GM10266 (cell line): ENCODE results near the gene TLL1.

Experiments
- DNase-seq: peaks from one replicate; pipeline ENCODE4 v3.0.0; 2012; ENCODE audit errors: extremely low spot score
- TF ChIP-seq, protein P1 (sequence below): IDR thresholded peaks from 2 replicates; pipeline ENCODE4 v1.5.1; 2012; ENCODE audit warnings: mild to moderate bottlenecking, low read depth; ENCODE audit not compliant: control insufficient read depth, insufficient read depth; ENCODE audit errors: missing control alignments

TLL1 gene

DNA sequence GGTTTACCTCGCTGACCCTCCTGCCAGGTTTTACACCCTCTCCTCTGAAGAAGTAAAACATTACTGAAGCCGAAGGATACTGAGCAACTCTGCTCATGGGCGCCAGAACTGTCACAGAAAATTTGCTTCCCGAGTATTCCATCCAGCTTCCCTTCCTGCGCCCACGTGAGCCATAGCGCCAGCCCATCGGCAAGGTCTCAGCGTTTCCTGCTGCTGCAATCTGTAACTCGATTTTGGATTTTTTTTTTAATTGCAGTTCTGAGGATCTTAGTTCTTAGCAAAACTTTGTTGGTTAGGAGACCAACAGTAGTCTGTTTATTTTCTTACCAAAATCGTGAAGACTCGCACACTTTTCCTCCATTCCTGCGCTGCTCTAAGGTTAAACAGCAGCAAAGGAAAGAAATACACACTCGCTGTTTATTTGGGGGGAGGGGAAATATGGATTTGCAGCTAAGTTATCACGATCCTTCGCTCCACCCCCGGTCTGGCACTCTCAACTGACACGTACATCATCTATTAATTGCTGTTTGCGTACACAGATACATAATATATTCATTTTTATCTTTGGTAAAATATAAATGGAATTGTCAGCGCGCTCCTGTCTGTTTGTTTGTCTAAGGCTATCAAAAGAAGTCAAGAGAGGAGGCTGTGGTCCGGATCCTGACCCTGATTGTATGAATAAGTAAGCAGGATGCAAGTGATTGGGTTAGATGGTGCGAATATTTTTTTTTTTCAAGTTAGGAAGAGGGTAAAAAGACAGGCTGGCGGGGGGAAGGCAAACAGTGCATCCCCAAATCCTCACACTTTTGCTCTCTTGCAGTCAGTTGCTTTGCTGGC lies at the start of gene TLL1:
TSS of gene TLL1 (plus strand) at position 777 of the 837 bp plus-strand sequence. CDS start 668 bp downstream, outside the sequence.
- no peak for DNase-seq
- TF ChIP-seq, protein P1, sequence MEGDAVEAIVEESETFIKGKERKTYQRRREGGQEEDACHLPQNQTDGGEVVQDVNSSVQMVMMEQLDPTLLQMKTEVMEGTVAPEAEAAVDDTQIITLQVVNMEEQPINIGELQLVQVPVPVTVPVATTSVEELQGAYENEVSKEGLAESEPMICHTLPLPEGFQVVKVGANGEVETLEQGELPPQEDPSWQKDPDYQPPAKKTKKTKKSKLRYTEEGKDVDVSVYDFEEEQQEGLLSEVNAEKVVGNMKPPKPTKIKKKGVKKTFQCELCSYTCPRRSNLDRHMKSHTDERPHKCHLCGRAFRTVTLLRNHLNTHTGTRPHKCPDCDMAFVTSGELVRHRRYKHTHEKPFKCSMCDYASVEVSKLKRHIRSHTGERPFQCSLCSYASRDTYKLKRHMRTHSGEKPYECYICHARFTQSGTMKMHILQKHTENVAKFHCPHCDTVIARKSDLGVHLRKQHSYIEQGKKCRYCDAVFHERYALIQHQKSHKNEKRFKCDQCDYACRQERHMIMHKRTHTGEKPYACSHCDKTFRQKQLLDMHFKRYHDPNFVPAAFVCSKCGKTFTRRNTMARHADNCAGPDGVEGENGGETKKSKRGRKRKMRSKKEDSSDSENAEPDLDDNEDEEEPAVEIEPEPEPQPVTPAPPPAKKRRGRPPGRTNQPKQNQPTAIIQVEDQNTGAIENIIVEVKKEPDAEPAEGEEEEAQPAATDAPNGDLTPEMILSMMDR = no peak

DNA sequence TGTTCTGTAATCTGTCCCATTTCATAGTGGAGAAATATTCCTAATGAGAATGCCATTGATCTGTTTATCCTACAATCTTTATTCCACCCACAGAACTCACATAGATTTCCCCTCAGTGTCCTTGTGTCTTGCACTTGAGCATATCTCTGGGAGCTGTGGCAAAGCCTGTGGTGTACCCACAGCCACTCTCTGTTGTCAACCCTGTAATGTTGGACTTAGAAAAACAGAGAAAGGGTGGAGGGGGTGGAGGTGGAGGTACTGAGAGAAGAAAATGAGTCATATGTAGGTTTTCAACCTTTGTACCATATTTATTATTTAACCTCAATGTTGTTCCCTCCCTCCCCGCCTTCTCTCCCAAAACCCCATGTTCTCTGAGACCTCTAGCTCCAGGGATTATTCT lies 46.9 kb upstream of the TLL1 start:
- TF ChIP-seq, protein P1 = no peak
- DNase-seq = no peak

DNA sequence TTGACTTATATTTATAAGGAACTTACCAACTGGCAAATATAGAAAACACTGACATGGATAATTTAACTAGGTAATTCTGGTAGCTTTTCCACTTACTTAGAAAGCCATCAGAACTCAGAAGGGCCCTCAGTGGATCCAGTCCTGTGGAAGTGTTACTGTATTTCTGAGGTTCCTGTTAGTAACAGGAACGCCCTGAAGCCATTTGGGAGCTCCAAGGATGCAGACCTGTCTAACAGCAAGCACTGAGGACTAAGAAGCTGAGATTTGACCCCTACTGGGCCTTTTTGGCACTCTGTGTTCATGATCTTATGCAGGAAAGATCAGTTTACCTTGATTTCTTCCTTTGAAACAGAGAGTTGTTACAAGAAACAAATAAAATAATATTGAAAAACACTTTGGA lies 46.0 kb upstream of the TLL1 start:
- TF ChIP-seq, protein P1 = no peak
- DNase-seq = no peak

DNA sequence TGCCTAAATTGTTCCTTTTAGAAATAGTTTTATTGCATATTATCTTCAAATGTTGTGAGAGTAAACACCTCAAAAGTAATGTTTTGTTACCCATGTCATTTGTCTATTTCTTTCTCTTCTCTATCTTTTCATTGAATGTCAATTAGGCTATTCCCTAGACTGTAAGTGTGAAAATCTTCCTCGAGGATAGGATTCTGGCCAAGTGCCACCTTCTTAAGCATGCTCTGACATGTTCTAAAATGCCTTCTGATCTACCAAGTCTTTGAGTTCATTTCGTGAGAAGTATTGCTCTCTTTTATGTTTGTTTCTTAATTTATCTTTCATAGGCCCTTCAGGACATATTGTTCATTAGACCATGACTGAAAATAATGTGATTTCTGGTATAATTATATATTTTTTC lies 44.1 kb upstream of the TLL1 start:
- TF ChIP-seq, protein P1 = no peak
- no peak for DNase-seq

DNA sequence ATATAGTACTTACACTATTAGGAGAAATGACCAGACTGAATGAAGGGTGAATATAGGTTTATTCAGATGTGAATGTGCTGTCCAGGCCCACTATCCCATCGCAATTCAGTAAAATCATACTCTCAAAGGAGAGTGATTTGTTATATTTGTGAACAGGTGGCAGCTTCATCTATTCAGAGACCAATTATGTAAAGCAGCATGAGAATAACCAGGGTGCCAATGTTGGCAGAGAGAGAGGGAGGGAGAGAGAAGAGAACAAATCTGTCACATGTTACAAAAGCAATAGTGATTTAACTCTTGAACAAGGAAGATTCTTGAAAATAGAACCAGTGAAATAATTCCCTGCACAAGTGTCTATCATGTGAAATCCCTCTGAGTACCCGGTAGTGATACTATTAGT lies 38.9 kb upstream of the TLL1 start:
- no peak for DNase-seq
- TF ChIP-seq, protein P1 = no peak

DNA sequence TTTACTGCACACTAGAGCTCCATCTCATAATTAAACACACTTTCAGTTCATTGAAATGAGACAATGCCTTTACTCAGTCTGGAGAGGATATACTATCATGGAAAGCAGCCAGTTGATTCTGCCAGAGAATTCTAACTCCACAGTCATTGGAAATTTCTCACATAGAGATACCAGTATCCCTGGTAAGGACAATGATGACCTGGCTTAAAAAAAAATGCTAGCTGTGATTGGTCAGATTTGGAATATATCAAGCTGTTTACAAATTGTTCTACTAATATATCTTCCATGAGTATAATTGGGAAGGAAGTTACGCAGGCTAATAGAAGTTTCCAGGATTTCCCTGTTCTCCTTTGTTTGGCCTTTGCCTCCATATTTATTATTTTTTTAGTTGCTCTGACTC lies 34.5 kb upstream of the TLL1 start:
- no peak for DNase-seq
- TF ChIP-seq, protein P1 = no peak

DNA sequence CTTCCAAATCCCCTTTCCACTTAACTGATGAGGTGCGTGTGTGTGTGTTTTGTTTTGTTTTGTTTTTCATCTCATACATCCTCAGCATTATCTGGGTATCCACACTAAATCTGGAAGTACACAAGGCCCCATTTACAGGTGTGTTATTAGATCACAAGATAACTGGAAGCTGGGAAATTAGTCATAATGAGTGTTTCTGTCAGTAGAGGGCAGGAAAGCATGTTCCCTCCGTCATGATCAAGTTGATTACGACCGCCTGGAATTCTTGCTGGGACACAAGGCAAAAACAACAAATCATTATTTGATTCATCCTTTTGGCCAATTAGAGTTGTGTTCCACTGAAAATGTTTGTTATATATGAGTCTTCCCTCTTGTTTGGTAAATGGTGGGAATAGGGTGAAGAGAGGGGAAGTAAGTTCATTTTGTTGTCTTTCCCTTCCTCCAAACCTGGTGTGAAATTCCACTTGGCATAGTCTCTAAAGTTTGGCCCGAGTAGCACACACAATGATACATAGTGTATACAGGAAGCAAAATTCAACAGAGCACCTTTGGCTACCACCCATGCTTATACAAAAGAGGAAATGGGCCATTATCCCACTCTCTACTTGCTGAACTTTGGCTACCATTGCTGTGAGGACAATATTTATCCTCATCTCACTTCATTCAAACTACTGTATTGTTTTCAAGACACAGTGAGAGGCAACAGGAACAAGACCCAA lies 33.3 kb upstream of the TLL1 start:
- DNase-seq = no peak
- TF ChIP-seq, protein P1 = no peak
